Stimulated activated CD4-positive, alpha-beta T cell treated with anti-CD3 and anti-CD28 coated beads, Interleukin-12 subunit alpha, Interleukin-12 subunit beta, amount 100 ng/mL, for 24 hours (primary cell): Measurements from ENCODE around the gene EFNA2.

Experiments
- DNase-seq, 2 experiments: peaks; one replicate each; pipeline ENCODE4 v3.0.0-alpha.2; 2020; ENCODE audit warnings: low read depth in 2 of 2

EFNA2 gene

DNA sequence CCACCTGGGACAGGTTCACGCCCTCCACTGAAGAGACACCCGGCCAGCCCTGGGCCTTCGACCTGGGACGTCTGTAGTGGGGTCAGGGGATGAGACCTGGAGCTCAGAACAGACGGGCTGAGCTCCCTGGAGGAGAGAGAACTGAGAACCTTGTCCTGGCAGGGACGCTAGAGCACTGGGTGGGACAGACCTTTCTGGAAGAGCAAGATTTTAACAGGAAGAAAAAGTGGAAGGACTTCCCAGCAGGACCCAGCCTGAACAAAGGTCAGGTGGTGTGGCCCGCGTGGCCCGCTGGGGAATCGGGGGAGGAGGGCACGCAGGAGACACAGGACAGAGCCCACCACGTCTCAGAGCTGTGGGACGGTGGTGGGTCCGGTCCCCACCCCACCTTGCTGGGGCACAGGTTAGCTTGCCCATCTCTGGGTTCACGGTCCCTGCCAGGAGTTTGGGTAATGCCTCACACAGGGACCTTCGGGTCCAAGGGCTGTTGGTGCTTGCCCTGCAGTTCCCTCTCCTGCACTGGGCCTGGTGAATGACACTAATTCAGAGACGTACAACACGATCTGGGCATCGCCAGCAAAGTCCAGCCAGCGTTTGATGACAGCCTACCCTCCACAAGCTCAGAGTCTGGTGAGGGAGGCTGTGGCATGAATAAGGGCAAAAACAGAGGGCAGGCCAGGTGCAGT lies 1.2 kb upstream of the EFNA2 start:
- no peak for DNase-seq

DNA sequence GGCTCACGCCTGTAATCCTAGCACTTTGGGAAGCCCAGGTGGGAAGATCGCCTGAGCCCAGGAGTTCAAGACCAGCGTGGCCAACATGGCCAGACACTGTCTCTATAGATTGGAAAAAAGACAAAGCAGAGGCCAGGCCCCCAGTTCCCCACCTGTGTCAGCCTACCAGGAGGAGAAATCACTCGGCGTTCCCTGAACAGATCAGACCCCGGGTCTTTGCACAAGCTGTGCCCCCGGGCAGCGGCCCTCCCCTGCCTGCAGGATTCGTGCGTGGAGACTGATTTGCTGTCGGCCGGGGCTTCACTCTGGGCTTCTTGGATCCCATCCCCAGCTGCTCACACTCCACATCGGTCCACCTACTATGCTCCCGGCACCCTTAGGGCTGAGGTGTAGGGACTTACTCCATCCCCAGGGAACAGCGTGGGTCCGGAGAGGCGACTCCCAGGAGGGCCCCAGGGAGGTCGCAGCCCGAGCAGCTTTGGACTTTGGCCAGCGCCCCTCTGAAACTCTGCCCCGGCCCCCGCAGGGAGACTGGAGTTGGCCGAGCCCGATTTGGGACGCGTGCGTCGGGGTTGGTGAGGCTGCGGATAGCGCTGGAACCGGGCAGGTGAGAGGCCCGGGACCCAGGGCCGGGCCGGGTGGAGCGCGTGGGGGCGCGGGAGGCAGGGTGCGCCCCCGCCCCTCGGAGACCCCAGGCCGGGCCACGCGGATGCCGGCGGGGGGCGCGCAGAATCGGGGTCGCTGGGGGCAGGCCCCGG lies 515 bp upstream of the EFNA2 start:
- DNase-seq = no peak

DNA sequence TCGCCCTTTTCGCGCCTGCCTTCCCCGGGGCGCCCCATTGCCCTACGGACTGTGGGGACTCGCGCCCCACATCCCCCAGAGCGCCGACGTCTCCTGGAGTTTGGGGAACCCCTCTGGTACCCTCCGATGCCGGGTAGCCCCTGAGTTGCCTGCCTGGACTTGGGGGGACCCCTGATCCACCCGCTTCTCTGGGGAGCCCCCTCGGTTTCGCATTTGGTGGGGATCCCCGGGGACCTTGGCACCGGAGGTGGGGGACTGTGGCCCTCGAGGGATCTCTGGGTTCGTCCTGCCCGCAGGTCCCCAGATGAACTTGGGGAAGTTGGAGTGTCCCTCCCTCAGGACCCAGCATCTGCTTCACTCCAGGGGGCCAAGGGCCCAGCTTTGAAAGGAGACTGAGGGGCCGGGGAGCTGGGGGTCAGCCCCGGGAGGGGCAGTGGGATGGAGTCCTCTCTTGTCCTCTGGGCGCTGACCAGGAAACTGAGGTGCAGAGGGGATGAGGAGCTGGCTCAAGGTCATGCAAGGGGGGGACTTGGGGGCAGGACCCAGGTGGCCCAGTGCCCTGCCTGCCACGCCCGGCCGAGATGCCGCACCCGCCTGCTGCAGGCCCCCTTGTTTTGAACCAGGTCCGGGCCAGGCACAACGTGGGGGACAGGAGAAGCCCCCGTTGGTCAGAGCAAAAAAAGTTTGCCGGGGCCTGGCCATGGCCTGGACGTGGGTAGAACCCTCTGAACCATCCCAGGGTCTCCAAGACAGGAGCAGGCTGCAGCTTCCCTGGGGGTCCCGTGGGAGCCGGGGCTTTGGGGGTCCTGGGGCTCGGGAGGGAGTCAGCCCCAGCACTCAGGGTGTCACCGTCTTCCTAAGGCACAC lies 1.0 kb downstream of the EFNA2 start:
- DNase-seq = no peak

DNA sequence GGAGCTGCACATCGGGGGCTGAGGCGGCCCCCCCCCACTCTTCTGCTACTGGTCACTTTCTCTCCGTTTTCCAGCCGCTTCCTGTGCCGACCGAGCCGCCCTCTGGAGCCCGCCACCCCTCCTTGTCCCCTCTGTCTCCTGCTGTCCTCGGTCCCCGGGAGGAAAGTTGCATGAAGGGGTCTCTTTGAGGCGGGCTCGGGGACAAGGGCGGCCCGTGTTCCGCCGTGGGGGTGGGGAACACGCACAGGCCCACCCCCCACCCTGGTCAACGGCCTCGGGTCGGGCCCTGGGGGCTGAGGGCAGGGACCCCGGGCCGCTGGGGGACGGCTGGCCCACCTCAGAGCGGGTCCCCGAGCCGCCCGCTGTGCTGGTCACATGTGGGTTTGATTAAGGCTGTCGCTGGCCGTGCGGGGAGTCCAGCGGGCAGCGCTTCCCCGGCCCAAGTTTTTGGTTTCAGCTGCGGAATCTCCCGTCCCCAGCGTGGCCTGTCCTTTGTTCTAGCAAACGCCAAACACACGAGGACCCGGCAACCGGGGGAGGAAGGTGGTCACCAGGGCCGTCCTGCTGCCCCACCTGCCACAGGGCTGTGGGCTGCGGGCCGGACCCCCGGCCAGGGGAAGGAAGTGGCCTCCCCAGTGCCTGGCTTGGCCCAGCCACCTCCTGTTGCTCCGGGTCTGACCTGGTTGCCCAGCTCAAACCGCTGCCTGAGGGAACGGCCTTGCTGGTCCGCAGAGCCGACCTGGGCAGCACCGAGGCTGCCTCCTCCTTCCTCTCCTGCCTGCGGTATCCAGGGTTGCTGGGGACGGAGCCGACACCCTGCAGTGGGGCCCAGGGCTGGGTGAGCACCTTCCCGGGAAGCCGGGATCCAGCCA lies 1.9 kb downstream of the EFNA2 start:
- DNase-seq = no peak

- no peak for DNase-seq
These were observed 2.5 kb downstream of the EFNA2 start for GRCh38 chr19:1288226-1288612.

DNA sequence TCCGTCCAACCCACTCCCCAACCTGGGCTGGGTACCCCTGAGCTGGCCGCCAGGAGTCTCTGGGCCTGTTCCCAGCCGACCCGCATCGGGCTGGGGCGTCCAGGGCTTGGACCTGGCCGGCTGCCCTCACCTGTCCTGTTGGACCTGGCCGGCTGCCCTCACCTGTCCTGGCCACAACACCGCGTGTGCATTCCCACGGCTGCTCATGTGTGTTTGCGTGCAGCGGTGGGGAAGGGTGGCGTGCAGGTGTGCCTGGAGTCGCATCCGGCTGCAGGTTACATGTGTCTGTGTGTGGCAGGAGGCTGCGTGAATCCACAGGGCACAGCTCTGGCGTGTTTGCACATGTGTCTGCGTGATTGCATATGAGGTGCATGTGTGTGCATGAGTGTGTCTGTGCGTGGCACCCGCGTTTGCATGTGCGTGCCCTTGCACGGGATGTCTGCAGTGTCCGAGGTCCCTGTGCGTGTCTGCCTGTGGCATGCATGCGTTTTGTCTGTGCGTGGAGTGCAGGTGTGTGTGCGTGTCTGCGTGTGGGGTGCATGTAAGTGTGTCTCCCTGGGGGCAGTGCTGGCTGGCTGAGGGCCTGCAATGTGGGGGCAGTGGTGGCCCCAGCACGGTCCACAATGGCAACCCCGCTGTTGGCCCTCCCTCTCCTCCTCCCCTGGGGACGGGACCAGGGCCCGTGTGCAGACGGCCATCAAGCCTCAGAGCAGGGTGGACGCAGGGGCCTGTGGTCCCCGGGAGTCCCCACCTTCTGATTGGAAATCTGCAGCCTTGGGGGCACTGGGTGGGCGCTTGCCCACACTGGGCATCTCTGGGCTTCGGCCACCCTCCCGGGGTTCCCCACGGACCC lies 3.4 kb downstream of the EFNA2 start:
- DNase-seq = no peak

GRCh38 chr19:1289686-1290025 lies 4.0 kb downstream of the EFNA2 start:
- DNase-seq = no peak

DNA sequence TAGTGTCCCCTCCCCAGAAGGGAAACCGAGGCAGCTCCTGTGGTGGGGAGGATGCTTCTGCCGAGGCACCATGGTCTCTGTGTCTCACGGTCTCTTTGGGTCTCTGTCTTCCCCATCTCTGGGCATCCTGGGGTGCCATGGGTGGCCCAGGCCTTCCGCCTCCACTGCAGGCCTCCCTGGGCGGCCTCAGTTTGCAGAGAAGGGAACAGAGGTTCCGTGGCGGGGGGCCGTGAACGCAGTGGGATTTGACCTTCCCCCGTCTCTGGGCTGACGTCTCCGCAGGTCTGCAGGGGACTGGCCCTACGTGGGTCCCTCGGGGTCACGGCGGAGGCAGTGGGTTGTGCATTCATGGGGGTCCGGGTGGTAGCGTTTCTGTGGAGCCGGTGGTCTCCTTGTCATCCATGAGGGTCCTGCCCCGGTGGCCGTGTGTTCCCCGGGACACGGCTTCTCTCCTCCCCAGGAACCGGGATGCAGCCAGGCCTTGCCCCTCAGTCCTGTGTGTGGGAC lies 4.6 kb downstream of the EFNA2 start:
- no peak for DNase-seq

GRCh38 chr19:1290703-1291651 lies 5.3 kb downstream of the EFNA2 start:
- DNase-seq = no peak

GRCh38 chr19:1291761-1292418 lies 6.2 kb downstream of the EFNA2 start:
- no peak for DNase-seq

DNA sequence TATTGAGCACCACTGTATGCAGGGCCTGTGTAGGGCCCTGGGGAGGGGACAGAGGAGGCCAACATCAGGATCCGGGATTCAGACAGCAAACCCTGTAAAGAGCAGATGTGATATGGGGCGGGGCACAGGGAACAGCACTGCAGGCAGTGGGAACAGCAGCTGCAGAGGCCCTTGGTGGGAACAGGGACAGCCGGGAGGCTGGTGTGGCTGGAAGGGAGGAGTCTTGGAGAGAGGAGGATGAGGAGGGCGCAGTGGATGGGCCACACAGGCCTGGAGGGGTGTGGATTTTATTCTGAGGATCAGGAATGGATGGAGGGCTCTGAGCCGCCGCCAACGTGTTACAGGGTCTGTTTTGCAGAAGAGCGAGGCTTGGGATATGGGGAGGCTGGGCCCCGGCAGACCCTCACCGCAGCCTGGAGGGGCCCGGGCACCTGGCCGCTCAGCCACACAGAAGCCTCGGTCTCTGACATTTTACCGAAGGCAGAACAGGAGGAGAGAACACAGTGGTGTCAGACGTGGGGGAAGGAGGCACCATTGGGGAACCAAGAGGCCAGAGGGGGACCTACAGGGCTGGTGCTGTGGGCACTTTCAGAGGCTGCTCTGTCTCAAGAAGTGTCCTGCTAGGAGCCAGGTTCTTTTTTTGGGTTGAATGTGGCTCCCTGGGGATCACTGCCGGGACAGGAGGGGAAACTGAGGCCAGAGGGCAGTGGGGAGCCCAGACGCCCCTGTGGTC lies 6.9 kb downstream of the EFNA2 start:
- DNase-seq = no peak

DNA sequence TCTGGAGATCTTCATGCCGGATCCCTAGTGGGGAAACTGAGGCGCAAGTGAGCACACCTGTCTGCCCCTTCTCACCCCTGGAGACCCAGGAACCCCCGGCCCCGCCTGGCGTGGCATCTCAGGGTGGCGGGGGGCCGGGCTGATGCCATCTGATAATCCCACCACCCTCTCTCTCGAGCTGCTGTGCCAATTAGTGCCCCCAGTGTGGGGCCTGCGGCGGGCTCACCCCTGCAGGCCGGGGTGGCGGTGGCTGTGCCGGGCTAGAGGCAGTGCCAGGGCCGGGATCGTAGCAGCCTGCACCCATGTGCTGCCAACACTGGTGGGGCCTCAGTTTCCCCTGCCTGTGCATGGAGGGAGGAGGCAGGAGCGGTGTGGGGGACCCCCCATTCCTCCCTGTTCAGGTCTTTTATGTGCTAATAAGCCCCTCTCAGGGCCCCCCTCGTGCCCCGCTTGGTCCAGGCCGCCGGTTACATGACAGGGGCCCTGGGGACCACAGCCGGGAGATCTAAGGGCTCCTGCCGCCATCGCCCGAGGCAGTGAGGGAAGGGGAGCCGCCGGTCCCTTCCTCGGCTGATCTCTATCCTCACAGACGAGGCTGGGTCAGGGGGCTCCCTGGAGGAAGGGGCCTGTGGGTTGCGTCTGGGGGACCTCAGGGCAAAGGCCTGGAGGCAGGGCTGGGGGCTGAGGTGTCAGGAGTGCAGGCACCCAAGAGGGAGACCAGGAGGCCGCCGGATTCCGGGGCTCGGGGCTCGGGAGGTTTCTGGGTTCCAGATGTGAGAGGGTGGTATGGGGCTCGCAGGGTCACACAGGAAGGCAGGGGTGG lies 8.3 kb downstream of the EFNA2 start:
- DNase-seq = no peak

DNA sequence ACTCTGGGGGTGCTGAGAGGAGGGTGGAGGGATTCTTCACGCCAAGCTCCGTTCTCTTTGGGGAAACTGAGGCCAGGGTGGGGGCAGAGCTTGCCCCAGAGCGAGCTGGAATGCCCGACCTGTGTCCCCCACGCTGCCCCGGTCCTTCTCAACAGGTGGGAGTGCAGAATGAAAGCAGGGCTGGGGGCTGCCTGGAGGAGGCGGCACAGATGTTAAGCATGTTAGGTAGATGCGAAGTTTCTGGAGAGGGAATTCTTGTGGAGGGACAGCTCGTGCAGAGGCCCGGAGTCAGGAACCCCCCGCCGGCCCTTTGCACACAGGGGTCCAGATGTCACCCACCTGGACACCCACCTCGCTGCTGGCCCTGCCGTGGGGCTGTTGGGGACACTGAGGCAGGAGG lies 9.0 kb downstream of the EFNA2 start:
- no peak for DNase-seq

DNA sequence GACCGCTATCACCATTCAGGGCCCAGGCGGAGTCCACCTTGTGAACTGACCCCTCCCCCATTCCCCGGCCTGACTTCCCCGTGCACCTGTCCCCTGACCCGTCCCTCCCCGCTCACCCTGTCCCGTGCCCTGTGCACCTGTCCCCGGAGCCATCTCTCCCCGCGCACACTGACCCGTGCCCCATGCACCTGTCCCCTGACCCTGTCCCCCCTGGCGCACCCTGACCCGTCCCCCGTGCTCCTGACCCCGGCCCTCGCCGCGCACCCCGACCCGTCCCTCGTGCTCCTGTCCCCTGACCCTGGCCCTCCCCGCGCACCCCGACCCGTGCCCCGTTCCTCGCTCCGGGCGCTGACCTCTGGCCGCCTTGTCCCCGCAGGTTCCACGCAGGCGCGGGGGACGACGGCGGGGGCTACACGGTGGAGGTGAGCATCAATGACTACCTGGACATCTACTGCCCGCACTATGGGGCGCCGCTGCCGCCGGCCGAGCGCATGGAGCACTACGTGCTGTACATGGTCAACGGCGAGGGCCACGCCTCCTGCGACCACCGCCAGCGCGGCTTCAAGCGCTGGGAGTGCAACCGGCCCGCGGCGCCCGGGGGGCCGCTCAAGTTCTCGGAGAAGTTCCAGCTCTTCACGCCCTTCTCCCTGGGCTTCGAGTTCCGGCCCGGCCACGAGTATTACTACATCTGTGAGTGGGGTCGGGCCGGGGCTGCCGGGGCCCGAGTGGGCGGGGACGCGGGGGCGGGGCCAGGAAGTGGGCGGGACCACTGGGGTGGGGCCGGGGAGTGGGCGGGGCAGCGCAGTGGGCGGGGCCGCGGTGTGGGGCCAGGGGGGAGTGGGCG lies 9.7 kb downstream of the EFNA2 start:
- no peak for DNase-seq

DNA sequence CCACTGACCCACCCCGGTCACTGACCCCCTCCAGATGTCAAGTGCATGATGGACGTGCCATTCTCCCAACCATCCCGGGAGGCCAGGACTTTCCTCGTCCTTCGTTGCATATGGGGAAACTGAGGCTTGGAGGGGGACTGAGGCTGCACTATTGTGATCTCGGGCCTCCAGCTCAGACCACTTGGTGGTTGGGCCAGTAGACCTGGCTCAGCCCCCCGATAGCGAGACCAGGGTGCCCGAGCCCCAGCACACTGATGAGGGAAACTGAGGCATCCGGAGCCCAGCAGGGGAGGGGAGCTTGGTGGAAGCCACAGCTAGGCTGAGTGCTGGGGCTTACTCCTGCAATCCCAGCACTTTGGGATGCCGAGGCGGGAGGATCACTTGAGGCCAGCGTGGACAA lies 10.4 kb downstream of the EFNA2 start:
- DNase-seq = no peak

GRCh38 chr19:1296575-1297271 lies 11.1 kb downstream of the EFNA2 start:
- no peak for DNase-seq
